Measurements from ENCODE around the gene OSTN. TPM values are rescaled to one million over a fixed set of nuclear protein-coding genes. Genes with fewer than 3 reads are reported as not detected.

OSTN gene
- total and polyA plus RNA-seq, 9 of the 15 experiments (the other 6 are each of a cell fraction or from before 2014, with no cell fraction given) = not detected

DNA sequence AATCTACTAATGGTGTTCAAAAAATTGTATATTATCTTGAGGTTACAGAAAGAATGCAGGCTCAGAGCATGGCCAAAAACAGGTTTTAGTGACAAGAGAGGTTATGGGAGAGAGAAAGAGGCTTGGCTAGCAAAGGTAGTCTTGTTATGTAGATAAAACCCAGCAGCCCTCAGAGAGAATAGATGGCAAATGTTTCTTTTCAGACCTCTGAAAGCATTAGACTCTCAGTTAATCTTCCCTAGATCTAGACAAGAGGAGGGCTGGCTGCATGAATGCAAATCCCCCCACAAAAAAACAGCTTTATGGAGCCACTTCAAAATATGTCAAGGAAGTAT lies 62.2 kb downstream of the OSTN start (continued):
- TF ChIP-seq, protein P1, sequence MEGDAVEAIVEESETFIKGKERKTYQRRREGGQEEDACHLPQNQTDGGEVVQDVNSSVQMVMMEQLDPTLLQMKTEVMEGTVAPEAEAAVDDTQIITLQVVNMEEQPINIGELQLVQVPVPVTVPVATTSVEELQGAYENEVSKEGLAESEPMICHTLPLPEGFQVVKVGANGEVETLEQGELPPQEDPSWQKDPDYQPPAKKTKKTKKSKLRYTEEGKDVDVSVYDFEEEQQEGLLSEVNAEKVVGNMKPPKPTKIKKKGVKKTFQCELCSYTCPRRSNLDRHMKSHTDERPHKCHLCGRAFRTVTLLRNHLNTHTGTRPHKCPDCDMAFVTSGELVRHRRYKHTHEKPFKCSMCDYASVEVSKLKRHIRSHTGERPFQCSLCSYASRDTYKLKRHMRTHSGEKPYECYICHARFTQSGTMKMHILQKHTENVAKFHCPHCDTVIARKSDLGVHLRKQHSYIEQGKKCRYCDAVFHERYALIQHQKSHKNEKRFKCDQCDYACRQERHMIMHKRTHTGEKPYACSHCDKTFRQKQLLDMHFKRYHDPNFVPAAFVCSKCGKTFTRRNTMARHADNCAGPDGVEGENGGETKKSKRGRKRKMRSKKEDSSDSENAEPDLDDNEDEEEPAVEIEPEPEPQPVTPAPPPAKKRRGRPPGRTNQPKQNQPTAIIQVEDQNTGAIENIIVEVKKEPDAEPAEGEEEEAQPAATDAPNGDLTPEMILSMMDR (IDR thresholded peaks at IDR 0.05 in 2 of 3, conservative IDR thresholded peaks at IDR 0.05 in 1 of 3; ENCODE audit: insufficient read depth in 2 of 3, low read depth in 1 of 3, low read length in 3 of 3) = no peak
- TF ChIP-seq ZNF583 (CRISPR knock-in tag; IDR thresholded peaks at IDR 0.05) = no peak

DNA sequence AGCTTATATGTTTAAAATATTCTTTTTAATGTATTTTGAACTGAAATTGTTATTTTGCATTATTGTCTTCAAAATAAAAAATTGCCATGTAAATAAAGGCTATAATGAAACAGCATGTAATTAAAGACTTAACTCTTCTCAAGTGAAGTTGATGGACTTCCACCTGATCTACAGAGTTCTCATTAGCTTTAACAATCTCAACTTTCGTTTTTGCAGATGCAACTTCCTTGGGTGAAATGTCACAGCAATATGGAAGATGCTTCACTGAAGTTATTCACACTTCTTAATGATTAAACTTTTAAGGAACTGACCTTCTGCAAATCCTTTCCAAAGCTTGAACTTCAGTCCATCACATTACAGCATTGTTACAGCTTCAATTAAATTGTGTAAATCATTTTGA lies 63.6 kb downstream of the OSTN start:
- Histone ChIP-seq H3K4me1 (replicated peaks in 1 of 2; ENCODE audit: control insufficient read depth in 2 of 2, insufficient read depth in 2 of 2, low read length in 2 of 2) (no peaks in the 10 kb centered on the region), H3K27ac (ENCODE audit: extremely low read depth, low read depth, low read length) (no peak overlapping the region), H3K36me3 (ENCODE audit: control insufficient read depth, insufficient read depth, low read length) (no peaks in the 10 kb centered on the region), H3K4me2 (ENCODE audit: insufficient read depth, low read length) (no peak overlapping the region), H3K4me3 (no peak overlapping the region), H3K27me3 (ENCODE audit: control insufficient read depth in 2 of 2, insufficient read depth in 2 of 2, low read length in 2 of 2) (peaks cover 0 to 5% of the 10 kb centered on the region in 2 experiments; a peak in 2 of 5 replicates), H2AFZ (ENCODE audit: low read depth, low read length) (no peak overlapping the region), H4K20me1 (replicated peaks; ENCODE audit: control insufficient read depth, insufficient read depth, low read length) (no peaks in the 10 kb centered on the region), H3K9ac (ENCODE audit: insufficient read depth in 1 of 2, low read depth in 2 of 2, low read length in 2 of 2) (no peak overlapping the region), H3K9me3 (replicated peaks; ENCODE audit: control insufficient read depth, insufficient read depth, low read depth, low read length) (no peaks in the 10 kb centered on the region), H3K9me1 (ENCODE audit: control insufficient read depth, insufficient read depth, low read length) (no peaks in the 10 kb centered on the region), H3K79me2 (ENCODE audit: control insufficient read depth, insufficient read depth, low read length) (no peaks in the 10 kb centered on the region)
- FAIRE-seq (no peak), ATAC-seq (no peak), DNase-seq (ENCODE audit: extremely low read depth in 1 of 4, low spot score in 3 of 4) (no peak)
- in situ Hi-C loops (cut with MboI) (no loop called here), intact Hi-C loops (cut with micrococcal nuclease) (no loop called here)
- CTCF ChIA-PET (ENCODE audit: low intra/inter-chr PET ratio) = no interaction called here
- WGBS (ENCODE audit: insufficient coverage, low coverage, missing lambda C conversion rate) = 0% methylated on average over 1 of the region's 1 CpG
- TF ChIP-seq GABPA (tag; conservative IDR thresholded peaks at IDR 0.05; ENCODE audit: low read depth) (no peak), TAF1 (IDR thresholded peaks at IDR 0.05; ENCODE audit: control insufficient read depth, extremely low read depth, insufficient read depth, low read length, severe bottlenecking) (no peak), TBP (optimal IDR thresholded peaks at IDR 0.05; ENCODE audit: low read depth, low read length) (no peak)
- TF ChIP-seq, protein P2, sequence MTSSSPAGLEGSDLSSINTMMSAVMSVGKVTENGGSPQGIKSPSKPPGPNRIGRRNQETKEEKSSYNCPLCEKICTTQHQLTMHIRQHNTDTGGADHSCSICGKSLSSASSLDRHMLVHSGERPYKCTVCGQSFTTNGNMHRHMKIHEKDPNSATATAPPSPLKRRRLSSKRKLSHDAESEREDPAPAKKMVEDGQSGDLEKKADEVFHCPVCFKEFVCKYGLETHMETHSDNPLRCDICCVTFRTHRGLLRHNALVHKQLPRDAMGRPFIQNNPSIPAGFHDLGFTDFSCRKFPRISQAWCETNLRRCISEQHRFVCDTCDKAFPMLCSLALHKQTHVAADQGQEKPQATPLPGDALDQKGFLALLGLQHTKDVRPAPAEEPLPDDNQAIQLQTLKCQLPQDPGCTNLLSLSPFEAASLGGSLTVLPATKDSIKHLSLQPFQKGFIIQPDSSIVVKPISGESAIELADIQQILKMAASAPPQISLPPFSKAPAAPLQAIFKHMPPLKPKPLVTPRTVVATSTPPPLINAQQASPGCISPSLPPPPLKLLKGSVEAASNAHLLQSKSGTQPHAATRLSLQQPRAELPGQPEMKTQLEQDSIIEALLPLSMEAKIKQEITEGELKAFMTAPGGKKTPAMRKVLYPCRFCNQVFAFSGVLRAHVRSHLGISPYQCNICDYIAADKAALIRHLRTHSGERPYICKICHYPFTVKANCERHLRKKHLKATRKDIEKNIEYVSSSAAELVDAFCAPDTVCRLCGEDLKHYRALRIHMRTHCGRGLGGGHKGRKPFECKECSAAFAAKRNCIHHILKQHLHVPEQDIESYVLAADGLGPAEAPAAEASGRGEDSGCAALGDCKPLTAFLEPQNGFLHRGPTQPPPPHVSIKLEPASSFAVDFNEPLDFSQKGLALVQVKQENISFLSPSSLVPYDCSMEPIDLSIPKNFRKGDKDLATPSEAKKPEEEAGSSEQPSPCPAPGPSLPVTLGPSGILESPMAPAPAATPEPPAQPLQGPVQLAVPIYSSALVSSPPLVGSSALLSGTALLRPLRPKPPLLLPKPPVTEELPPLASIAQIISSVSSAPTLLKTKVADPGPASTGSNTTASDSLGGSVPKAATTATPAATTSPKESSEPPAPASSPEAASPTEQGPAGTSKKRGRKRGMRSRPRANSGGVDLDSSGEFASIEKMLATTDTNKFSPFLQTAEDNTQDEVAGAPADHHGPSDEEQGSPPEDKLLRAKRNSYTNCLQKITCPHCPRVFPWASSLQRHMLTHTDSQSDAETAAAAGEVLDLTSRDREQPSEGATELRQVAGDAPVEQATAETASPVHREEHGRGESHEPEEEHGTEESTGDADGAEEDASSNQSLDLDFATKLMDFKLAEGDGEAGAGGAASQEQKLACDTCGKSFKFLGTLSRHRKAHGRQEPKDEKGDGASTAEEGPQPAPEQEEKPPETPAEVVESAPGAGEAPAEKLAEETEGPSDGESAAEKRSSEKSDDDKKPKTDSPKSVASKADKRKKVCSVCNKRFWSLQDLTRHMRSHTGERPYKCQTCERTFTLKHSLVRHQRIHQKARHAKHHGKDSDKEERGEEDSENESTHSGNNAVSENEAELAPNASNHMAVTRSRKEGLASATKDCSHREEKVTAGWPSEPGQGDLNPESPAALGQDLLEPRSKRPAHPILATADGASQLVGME (CRISPR knock-in tag; IDR thresholded peaks at IDR 0.05) = no peak
- POLR2A ChIA-PET = no interaction called here
- BruUV-seq (replicated peaks) = no TSS peak

All from K562 (cell line).